HCT116 (cell line): Measurements from ENCODE around the gene STK16. TPM values are rescaled to one million over a fixed set of nuclear protein-coding genes. Genes with fewer than 3 reads are reported as not detected.

Experiments
- ATAC-seq: fragments of 200-7000 bp; cut with Tn5 transposase; 2 replicates; pipeline ENCODE4 v1.9.1; 2020; ENCODE audit warnings: mild to moderate bottlenecking, moderate library complexity
- BruUV-seq: library from RNA; stranded (reverse); fragments of 400-500 nt; replicated peaks from 2 replicates; lab custom pipeline; 2021; lab: Mats Ljungman, UMichigan
- CTCF ChIA-PET: fragments of 300-600 bp; sonication (Branson Sonifier 250); formaldehyde crosslinking; loops from one replicate; lab custom pipeline; 2021; ENCODE audit warnings: antibody characterized with exemption; lab: Charles Lee
- POLR2A ChIA-PET: fragments of 300-600, 350-600 bp; sonication (Branson Sonifier 250); formaldehyde crosslinking; loops from one replicate; lab custom pipeline; 2021; ENCODE audit warnings: antibody characterized with exemption; lab: Charles Lee
- RAD21 ChIA-PET, 2 experiments: fragments of 300-600 bp; sonication (Branson Sonifier 250); formaldehyde crosslinking; loops; one replicate each; lab custom pipeline; 2023; ENCODE audit warnings: low total read pairs in 2 of 2; ENCODE audit not compliant: uncharacterized antibody in 2 of 2, unreplicated experiment in 2 of 2, low non-redundant PET in 1 of 2; lab: Charles Lee
- DNase-seq: peaks from one replicate; pipeline ENCODE4 v3.0.0-alpha.2; 2010; ENCODE audit warnings: low read depth, low spot score
- H2AFZ ChIP-seq: fragments of 200-600 bp; shearing (Covaris generic), sonication (generic); 2 replicates; pipeline ENCODE4 v1.6.1; 2017; ENCODE audit warnings: low read depth, mixed run types, mixed read lengths, antibody characterized with exemption, low read length; ENCODE audit not compliant: poor library complexity, severe bottlenecking
- H3K27ac ChIP-seq: 2 replicates; pipeline ENCODE4 v1.5.1; 2012; ENCODE audit warnings: low read depth, low read length
- H3K27me3 ChIP-seq: fragments of 200-600 bp; sonication (generic); 2 replicates; pipeline ENCODE4 v1.6.1; 2016; ENCODE audit warnings: mixed run types, low read length, mixed read lengths; ENCODE audit not compliant: insufficient read depth
- H3K36me3 ChIP-seq, 2 experiments: fragments of 200-500 bp in 1 of 2; fragments of 200-600 bp in 1 of 2; sonication (Bioruptor generic) in 1 of 2; sonication (generic) in 1 of 2; 2 replicates each; pipeline versions ENCODE4 v1.5.1 to v1.6.1; 2014 to 2016; ENCODE audit warnings: low read length in 2 of 2, inconsistent platforms in 1 of 2, mixed read lengths in 1 of 2, mixed run types in 1 of 2; ENCODE audit not compliant: insufficient read depth in 2 of 2, control insufficient read depth in 1 of 2
- H3K4me1 ChIP-seq, 2 experiments: fragments of 200-600 bp in 1 of 2; sonication (generic) in 1 of 2; 2 replicates each; pipeline versions ENCODE4 v1.5.1 to v1.6.1; 2012 to 2017; ENCODE audit warnings: low read length in 2 of 2, inconsistent platforms in 1 of 2, mild to moderate bottlenecking in 1 of 2, mixed read lengths in 1 of 2, mixed run types in 1 of 2, moderate library complexity in 1 of 2; ENCODE audit not compliant: insufficient read depth in 2 of 2, control insufficient read depth in 1 of 2
- H3K4me2 ChIP-seq: fragments of 200-600 bp; sonication (generic); 2 replicates; pipeline ENCODE4 v1.6.1; 2017; ENCODE audit warnings: mixed run types, low read length, mixed read lengths
- H3K4me3 ChIP-seq, 2 experiments: fragments of 200-600 bp in 1 of 2; sonication (generic) in 1 of 2; replicated peaks in 1 of 2; 2 replicates each; pipeline ENCODE4 v1.5.1; 2011 to 2016; ENCODE audit warnings: low read length in 2 of 2, control low read depth in 1 of 2, low read depth in 1 of 2, mild to moderate bottlenecking in 1 of 2, mixed read lengths in 1 of 2, mixed run types in 1 of 2
- H3K79me2 ChIP-seq: fragments of 200-600 bp; sonication (generic); 2 replicates; pipeline ENCODE4 v1.6.1; 2017; ENCODE audit warnings: mild to moderate bottlenecking, mixed run types, low read length, moderate library complexity, mixed read lengths; ENCODE audit not compliant: insufficient read depth
- H3K9ac ChIP-seq: fragments of 200-600 bp; sonication (generic); 2 replicates; pipeline ENCODE4 v1.6.1; 2016; ENCODE audit warnings: low read length, mixed read lengths
- H3K9me2 ChIP-seq: fragments of 200-600 bp; sonication (generic), shearing (Covaris generic); 2 replicates; pipeline ENCODE4 v1.6.1; 2017; ENCODE audit warnings: mixed run types, mild to moderate bottlenecking, moderate library complexity; ENCODE audit not compliant: insufficient read depth
- H3K9me3 ChIP-seq, 2 experiments: fragments of 200-500 bp in 1 of 2; fragments of 200-600 bp in 1 of 2; sonication (Bioruptor generic) in 1 of 2; sonication (generic) in 1 of 2; 2 replicates each; pipeline ENCODE4 v1.6.1; 2014 to 2017; ENCODE audit warnings: low read length in 2 of 2, mixed read lengths in 2 of 2, inconsistent platforms in 1 of 2, low read depth in 1 of 2, mild to moderate bottlenecking in 1 of 2, mixed run types in 1 of 2, moderate library complexity in 1 of 2; ENCODE audit not compliant: control insufficient read depth in 1 of 2, insufficient read depth in 1 of 2
- H4K20me1 ChIP-seq: fragments of 200-600 bp; sonication (generic), shearing (Covaris generic); 2 replicates; pipeline ENCODE4 v1.6.1; 2017; ENCODE audit warnings: mixed run types, mild to moderate bottlenecking, moderate library complexity; ENCODE audit not compliant: insufficient read depth
- CBX3 ChIP-seq: IDR thresholded peaks from 2 replicates; pipeline ENCODE4 v1.6.1; 2012; ENCODE audit warnings: low read depth
- EGR1 ChIP-seq: IDR thresholded peaks from 2 replicates; pipeline ENCODE4 v1.6.1; 2012; ENCODE audit warnings: low read depth
- ELF1 ChIP-seq: IDR thresholded peaks from 2 replicates; pipeline ENCODE4 v1.6.1; 2012; ENCODE audit warnings: low read depth, borderline replicate concordance
- EZH2 ChIP-seq: fragments of 200-600 bp; sonication (generic); IDR thresholded peaks from 2 replicates; pipeline ENCODE4 v1.6.1; 2017; ENCODE audit warnings: antibody characterized with exemption, mixed run types
- JUND ChIP-seq: IDR thresholded peaks from 2 replicates; pipeline ENCODE4 v1.6.1; 2012
- POLR2A ChIP-seq: IDR thresholded peaks from 2 replicates; pipeline ENCODE4 v1.7.0; 2011; ENCODE audit warnings: borderline replicate concordance; ENCODE audit not compliant: insufficient read depth, insufficient read length; ENCODE audit errors: extremely low read depth
- SIN3A ChIP-seq: IDR thresholded peaks from 2 replicates; pipeline ENCODE4 v1.6.1; 2012; ENCODE audit warnings: low read depth
- SRF ChIP-seq: IDR thresholded peaks from 2 replicates; pipeline ENCODE4 v1.6.1; 2012; ENCODE audit warnings: low read depth
- TCF7L2 ChIP-seq: IDR thresholded peaks from 2 replicates; pipeline ENCODE4 v1.7.0; 2011; ENCODE audit warnings: borderline replicate concordance, inconsistent platforms; ENCODE audit not compliant: insufficient read depth, insufficient read length; ENCODE audit errors: extremely low read depth
- YY1 ChIP-seq: IDR thresholded peaks from 2 replicates; pipeline ENCODE4 v1.6.1; 2011; ENCODE audit warnings: low read length, low read depth, moderate library complexity, mild to moderate bottlenecking; ENCODE audit not compliant: insufficient replicate concordance; ENCODE audit errors: extremely low read depth
- intact Hi-C: fragments of 100-400 bp; cut with micrococcal nuclease; formaldehyde crosslinking; loops from 2 replicates; pipeline ENCODE4 v1.10.0; 2022
- total RNA-seq: library from RNA; stranded (reverse); gene quantifications from one replicate; pipeline ENCODE4 v1.2.1, GENCODE V29; 2021; ENCODE audit not compliant: unreplicated experiment
- TF ChIP-seq, protein P1 (sequence below): IDR thresholded peaks from 2 replicates; pipeline ENCODE4 v1.6.1; 2012; ENCODE audit warnings: low read depth
- TF ChIP-seq, protein P2 (sequence below): IDR thresholded peaks from 2 replicates; pipeline ENCODE4 v1.6.1; 2011; ENCODE audit warnings: mild to moderate bottlenecking, low read length, moderate library complexity; ENCODE audit not compliant: insufficient replicate concordance; ENCODE audit errors: extremely low read depth
- TF ChIP-seq, protein P3 (sequence below): IDR thresholded peaks from 2 replicates; pipeline ENCODE4 v1.6.1; 2012

Gene STK16
- total RNA-seq, 1 experiment from 2014 or later = 31.4 TPM

DNA sequence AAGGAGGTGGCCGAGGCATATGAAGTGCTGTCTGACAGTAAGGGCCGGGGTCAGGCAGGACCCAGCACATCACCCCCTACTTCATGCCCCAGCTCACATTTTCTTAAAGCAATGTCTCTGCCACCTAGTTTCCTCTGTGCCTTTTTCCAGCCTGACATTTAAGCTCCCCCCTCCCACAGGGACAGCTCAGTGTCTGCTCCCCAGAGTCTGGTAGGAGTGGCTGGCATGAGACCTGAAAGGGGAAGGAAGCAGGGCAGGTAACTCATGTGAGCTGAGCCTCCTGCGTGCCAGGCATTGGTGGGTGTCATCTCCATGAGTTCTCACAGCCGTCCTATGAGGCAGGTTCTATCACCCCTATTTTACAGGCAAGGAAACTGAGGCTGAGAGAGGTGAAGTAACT is 35.4 kb downstream of the STK16 start (continued):
- TF ChIP-seq, protein P1, sequence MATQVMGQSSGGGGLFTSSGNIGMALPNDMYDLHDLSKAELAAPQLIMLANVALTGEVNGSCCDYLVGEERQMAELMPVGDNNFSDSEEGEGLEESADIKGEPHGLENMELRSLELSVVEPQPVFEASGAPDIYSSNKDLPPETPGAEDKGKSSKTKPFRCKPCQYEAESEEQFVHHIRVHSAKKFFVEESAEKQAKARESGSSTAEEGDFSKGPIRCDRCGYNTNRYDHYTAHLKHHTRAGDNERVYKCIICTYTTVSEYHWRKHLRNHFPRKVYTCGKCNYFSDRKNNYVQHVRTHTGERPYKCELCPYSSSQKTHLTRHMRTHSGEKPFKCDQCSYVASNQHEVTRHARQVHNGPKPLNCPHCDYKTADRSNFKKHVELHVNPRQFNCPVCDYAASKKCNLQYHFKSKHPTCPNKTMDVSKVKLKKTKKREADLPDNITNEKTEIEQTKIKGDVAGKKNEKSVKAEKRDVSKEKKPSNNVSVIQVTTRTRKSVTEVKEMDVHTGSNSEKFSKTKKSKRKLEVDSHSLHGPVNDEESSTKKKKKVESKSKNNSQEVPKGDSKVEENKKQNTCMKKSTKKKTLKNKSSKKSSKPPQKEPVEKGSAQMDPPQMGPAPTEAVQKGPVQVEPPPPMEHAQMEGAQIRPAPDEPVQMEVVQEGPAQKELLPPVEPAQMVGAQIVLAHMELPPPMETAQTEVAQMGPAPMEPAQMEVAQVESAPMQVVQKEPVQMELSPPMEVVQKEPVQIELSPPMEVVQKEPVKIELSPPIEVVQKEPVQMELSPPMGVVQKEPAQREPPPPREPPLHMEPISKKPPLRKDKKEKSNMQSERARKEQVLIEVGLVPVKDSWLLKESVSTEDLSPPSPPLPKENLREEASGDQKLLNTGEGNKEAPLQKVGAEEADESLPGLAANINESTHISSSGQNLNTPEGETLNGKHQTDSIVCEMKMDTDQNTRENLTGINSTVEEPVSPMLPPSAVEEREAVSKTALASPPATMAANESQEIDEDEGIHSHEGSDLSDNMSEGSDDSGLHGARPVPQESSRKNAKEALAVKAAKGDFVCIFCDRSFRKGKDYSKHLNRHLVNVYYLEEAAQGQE = no peak
- TF ChIP-seq, all 23 proteins: peak for 0

DNA sequence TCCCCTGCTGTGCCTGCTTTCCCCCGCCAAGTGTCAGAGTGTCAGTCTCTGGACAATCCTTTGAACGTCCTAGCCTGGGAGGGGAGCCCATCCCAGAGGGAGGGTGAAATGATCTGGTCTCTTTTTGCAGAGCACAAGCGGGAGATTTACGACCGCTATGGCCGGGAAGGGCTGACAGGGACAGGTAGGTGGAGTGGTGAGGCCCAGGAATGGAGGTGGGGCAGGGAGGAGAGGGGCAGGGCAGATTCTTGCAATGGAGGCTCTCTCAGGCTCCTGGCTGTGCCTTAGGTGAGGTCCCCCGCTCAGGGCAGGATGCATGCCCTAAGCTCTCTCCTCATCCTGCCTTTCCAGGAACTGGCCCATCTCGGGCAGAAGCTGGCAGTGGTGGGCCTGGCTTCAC is 36.3 kb downstream of the STK16 start:
- ChIA-PET POLR2A (no interaction called here), RAD21 (no interaction called here), CTCF (interaction anchor here (2.2 kb wide), 1 partner anchor 13 kb away, joined by 8 read pairs; no protein-coding TSS in a partner anchor)
- Histone ChIP-seq H3K9me3 (no peaks in the 10 kb centered on the region), H3K27ac (no peak overlapping the region), H3K27me3 (no peaks in the 10 kb centered on the region), H3K4me2 (no peak overlapping the region), H3K9ac (no peak overlapping the region), H3K4me1 (peaks cover 26 to 42% of the 10 kb centered on the region in 2 experiments), H2AFZ (no peak overlapping the region), H3K4me3 (no peak overlapping the region), H3K79me2 (no peaks in the 10 kb centered on the region), H3K9me2 (no peaks in the 10 kb centered on the region), H4K20me1 (no peaks in the 10 kb centered on the region), H3K36me3 (no peaks in the 10 kb centered on the region)
- intact Hi-C loops = no loop called here
- TF ChIP-seq EZH2 = no peak
- TF ChIP-seq, protein P2, sequence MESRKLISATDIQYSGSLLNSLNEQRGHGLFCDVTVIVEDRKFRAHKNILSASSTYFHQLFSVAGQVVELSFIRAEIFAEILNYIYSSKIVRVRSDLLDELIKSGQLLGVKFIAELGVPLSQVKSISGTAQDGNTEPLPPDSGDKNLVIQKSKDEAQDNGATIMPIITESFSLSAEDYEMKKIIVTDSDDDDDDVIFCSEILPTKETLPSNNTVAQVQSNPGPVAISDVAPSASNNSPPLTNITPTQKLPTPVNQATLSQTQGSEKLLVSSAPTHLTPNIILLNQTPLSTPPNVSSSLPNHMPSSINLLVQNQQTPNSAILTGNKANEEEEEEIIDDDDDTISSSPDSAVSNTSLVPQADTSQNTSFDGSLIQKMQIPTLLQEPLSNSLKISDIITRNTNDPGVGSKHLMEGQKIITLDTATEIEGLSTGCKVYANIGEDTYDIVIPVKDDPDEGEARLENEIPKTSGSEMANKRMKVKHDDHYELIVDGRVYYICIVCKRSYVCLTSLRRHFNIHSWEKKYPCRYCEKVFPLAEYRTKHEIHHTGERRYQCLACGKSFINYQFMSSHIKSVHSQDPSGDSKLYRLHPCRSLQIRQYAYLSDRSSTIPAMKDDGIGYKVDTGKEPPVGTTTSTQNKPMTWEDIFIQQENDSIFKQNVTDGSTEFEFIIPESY = no peak
- TF ChIP-seq ELF1 = no peak
- TF ChIP-seq POLR2A = no peak
- TF ChIP-seq SRF = no peak
- no peak for TF ChIP-seq YY1
- no peak for TF ChIP-seq JUND
- no peak for TF ChIP-seq CBX3
- TF ChIP-seq, protein P3, sequence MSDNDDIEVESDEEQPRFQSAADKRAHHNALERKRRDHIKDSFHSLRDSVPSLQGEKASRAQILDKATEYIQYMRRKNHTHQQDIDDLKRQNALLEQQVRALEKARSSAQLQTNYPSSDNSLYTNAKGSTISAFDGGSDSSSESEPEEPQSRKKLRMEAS = no peak
- no peak for TF ChIP-seq SIN3A
- TF ChIP-seq TCF7L2 = no peak
- TF ChIP-seq, protein P1 = no peak
- TF ChIP-seq EGR1 = no peak
- ATAC-seq = no peak
- DNase-seq = no peak
- no TSS peak for BruUV-seq
